Neural cell (in vitro differentiated cells): Measurements from ENCODE around the gene SPAG16.

Source experiments
- EZH2 ChIP-seq: fragments of 200-600, 300-800 bp; shearing (Covaris generic), sonication (generic); IDR thresholded peaks from 2 replicates; pipeline ENCODE4 v1.6.1; 2014; ENCODE audit warnings: antibody characterized with exemption, low read length, borderline replicate concordance, mild to moderate bottlenecking; ENCODE audit not compliant: insufficient read depth, poor library complexity, severe bottlenecking
- POLR2AphosphoS5 ChIP-seq: IDR thresholded peaks from 2 replicates; pipeline ENCODE4 v1.6.1; 2012
- RAD21 ChIP-seq: fragments of 450-650 bp; conservative IDR thresholded peaks from 2 replicates; pipeline ENCODE4 v1.6.1; 2014; ENCODE audit warnings: antibody characterized with exemption, mild to moderate bottlenecking, moderate library complexity
- TAF1 ChIP-seq: IDR thresholded peaks from 2 replicates; pipeline ENCODE4 v1.6.1; 2012; ENCODE audit warnings: low read depth
- TF ChIP-seq, protein P1 (sequence below): fragments of 450-650 bp; IDR thresholded peaks from 2 replicates; pipeline ENCODE4 v1.5.1; 2014; ENCODE audit warnings: antibody characterized with exemption, mild to moderate bottlenecking, moderate library complexity; ENCODE audit not compliant: poor library complexity, severe bottlenecking
- TF ChIP-seq, protein P2 (sequence below): IDR thresholded peaks from 2 replicates; pipeline ENCODE4 v1.6.1; 2012; ENCODE audit warnings: borderline replicate concordance

DNA sequence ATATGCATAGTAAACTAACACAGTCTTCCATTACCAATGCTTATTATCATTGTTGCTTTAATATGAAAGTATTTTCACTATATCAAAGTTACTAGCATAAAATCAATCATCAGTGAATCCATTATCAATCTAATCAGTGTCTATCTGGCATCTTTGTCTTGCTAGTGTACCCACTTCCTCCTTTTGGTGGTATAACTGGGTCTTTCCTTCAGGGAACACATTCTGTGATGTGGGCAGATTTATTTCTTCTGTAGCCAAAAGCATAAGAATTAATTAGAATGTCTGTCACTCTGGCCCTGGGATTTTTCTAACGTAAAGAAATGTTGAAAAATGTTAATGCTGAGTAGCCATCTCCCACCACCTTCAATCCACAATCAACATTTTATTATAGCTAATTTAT, 970.8 kb downstream of the SPAG16 start:
- TF ChIP-seq, protein P1, sequence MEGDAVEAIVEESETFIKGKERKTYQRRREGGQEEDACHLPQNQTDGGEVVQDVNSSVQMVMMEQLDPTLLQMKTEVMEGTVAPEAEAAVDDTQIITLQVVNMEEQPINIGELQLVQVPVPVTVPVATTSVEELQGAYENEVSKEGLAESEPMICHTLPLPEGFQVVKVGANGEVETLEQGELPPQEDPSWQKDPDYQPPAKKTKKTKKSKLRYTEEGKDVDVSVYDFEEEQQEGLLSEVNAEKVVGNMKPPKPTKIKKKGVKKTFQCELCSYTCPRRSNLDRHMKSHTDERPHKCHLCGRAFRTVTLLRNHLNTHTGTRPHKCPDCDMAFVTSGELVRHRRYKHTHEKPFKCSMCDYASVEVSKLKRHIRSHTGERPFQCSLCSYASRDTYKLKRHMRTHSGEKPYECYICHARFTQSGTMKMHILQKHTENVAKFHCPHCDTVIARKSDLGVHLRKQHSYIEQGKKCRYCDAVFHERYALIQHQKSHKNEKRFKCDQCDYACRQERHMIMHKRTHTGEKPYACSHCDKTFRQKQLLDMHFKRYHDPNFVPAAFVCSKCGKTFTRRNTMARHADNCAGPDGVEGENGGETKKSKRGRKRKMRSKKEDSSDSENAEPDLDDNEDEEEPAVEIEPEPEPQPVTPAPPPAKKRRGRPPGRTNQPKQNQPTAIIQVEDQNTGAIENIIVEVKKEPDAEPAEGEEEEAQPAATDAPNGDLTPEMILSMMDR, result no peak
- TF ChIP-seq TAF1 (no peak), RAD21 (no peak), EZH2 (no peak), POLR2AphosphoS5 (no peak)
- TF ChIP-seq, protein P2, sequence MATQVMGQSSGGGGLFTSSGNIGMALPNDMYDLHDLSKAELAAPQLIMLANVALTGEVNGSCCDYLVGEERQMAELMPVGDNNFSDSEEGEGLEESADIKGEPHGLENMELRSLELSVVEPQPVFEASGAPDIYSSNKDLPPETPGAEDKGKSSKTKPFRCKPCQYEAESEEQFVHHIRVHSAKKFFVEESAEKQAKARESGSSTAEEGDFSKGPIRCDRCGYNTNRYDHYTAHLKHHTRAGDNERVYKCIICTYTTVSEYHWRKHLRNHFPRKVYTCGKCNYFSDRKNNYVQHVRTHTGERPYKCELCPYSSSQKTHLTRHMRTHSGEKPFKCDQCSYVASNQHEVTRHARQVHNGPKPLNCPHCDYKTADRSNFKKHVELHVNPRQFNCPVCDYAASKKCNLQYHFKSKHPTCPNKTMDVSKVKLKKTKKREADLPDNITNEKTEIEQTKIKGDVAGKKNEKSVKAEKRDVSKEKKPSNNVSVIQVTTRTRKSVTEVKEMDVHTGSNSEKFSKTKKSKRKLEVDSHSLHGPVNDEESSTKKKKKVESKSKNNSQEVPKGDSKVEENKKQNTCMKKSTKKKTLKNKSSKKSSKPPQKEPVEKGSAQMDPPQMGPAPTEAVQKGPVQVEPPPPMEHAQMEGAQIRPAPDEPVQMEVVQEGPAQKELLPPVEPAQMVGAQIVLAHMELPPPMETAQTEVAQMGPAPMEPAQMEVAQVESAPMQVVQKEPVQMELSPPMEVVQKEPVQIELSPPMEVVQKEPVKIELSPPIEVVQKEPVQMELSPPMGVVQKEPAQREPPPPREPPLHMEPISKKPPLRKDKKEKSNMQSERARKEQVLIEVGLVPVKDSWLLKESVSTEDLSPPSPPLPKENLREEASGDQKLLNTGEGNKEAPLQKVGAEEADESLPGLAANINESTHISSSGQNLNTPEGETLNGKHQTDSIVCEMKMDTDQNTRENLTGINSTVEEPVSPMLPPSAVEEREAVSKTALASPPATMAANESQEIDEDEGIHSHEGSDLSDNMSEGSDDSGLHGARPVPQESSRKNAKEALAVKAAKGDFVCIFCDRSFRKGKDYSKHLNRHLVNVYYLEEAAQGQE, result no peak
